T-helper 1 cell treated with Interleukin-12 subunit alpha and Interleukin-12 subunit beta and Interleukin-4 antibody, amounts not matched to agents 30 μg/mL and 1 μg/mL, for 36 hours (primary cell): Measurements from ENCODE around the gene CCNI.

ENCODE experiments used
- H3K27ac Mint-ChIP-seq: one replicate; pipeline ENCODE4 v1.8.0; 2021; ENCODE audit warnings: mild to moderate bottlenecking, mixed read lengths
- H3K27me3 Mint-ChIP-seq: one replicate; pipeline ENCODE4 v1.8.0; 2021; ENCODE audit warnings: low read depth, mixed read lengths
- H3K36me3 Mint-ChIP-seq: one replicate; pipeline ENCODE4 v1.8.0; 2021; ENCODE audit warnings: low read depth, mixed read lengths
- H3K4me1 Mint-ChIP-seq: one replicate; pipeline ENCODE4 v1.8.0; 2021; ENCODE audit warnings: low read depth, mixed read lengths
- H3K4me3 Mint-ChIP-seq: one replicate; pipeline ENCODE4 v1.8.0; 2021; ENCODE audit warnings: mild to moderate bottlenecking, moderate library complexity, mixed read lengths
- H3K9me3 Mint-ChIP-seq: one replicate; pipeline ENCODE4 v1.8.0; 2021; ENCODE audit warnings: mixed read lengths

The CCNI gene, protein sequence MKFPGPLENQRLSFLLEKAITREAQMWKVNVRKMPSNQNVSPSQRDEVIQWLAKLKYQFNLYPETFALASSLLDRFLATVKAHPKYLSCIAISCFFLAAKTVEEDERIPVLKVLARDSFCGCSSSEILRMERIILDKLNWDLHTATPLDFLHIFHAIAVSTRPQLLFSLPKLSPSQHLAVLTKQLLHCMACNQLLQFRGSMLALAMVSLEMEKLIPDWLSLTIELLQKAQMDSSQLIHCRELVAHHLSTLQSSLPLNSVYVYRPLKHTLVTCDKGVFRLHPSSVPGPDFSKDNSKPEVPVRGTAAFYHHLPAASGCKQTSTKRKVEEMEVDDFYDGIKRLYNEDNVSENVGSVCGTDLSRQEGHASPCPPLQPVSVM

DNA sequence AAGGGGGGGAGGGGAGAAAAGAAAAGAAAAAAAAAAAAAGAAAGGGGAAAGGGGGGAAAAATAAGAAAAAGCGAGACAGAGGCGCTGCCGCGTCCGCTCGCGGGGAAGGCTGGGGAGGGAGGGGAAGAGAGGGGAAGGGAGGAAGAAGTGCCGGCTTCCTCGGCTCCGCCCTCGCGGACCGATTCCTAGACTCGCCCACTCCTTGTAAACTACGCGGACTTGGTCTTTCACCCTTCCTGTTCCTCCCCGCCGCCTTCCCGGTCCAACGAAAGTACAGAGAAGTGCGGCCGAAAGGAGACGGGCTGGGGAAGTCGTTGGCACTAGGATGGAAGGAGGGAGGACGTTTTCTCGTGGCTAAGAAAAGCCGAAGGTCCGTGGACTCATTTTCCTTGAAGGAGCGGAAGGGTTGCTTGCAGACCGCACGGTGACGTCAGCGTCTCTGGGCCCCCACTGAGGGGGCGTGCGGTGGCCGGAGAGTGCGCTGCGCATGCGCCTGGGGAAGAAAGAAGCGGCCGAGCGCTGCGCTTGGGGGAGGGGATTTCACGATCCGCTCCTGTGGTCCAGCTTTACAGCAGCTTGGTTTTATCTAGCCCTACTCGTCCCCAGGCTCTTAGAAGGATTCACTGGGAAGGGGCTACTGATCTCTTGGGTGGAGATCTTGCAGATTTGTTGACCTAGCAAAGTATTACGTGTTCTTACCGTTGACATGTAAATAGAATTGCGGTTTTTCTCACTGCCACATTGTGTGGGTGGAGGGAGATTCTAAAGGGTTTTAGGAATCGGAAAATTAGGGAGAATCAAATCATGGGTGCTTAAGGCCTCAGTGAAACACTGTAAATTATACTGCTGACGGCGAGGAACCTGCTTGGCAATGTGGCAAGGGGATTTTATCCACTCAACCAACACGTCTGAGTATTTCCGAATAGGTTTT is at the start of gene CCNI:
CCNI (minus strand) TSS at position 121 of the 931 bp plus-strand sequence. CDS start 9,627 bp downstream, outside the sequence.
- H3K36me3 Mint-ChIP-seq, result peaks cover 13% of the 10 kb centered on the region
- peak within 1 kb of the TSS; percentile 100 for H3K27ac Mint-ChIP-seq
- H3K27me3 Mint-ChIP-seq, result peaks cover 4% of the 10 kb centered on the region
- H3K4me3 Mint-ChIP-seq, result peak within 1 kb of the TSS; percentile 97
- H3K9me3 Mint-ChIP-seq, result no peaks in the 10 kb centered on the region
- peaks cover 33% of the 10 kb centered on the region for H3K4me1 Mint-ChIP-seq

GRCh38 chr4:77124576-77124975 is 48.8 kb upstream of the CCNI start:
- H3K4me3 Mint-ChIP-seq, result no peak overlapping the region
- H3K36me3 Mint-ChIP-seq, result no peaks in the 10 kb centered on the region
- H3K27me3 Mint-ChIP-seq, result peaks cover 10% of the 10 kb centered on the region
- H3K27ac Mint-ChIP-seq, result no peak overlapping the region
- no peaks in the 10 kb centered on the region for H3K9me3 Mint-ChIP-seq
- H3K4me1 Mint-ChIP-seq, result no peaks in the 10 kb centered on the region

- H3K27me3 Mint-ChIP-seq, result peaks cover 17% of the 10 kb centered on the region
- H3K4me3 Mint-ChIP-seq, result no peak overlapping the region
- H3K36me3 Mint-ChIP-seq, result no peaks in the 10 kb centered on the region
- H3K9me3 Mint-ChIP-seq, result no peaks in the 10 kb centered on the region
- H3K4me1 Mint-ChIP-seq, result no peaks in the 10 kb centered on the region
- H3K27ac Mint-ChIP-seq, result no peak overlapping the region
These were observed 47.6 kb upstream of the CCNI start for GRCh38 chr4:77123411-77123810.

DNA sequence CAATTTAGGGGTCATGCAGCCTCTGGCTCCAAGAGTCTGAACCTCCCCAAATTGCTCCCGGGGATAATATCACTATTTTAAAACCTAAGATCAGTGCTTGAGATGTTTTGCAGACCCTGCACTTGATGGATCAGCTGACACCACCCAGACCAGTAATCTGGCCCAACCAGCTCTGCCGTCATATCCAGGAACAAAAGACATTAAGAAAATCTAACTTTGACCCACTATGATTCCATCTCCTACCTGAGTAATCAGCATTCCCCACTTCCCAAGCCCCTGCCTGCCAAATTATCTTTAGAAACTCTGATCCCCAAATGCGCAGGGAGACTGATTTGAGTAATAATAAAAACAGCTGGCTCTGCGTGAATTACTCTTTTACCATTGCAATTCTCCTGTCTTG is 46.9 kb upstream of the CCNI start:
- Mint-ChIP-seq H3K36me3 (no peaks in the 10 kb centered on the region), H3K27me3 (peaks cover 19% of the 10 kb centered on the region), H3K4me1 (no peaks in the 10 kb centered on the region), H3K4me3 (no peak overlapping the region), H3K9me3 (no peaks in the 10 kb centered on the region), H3K27ac (peak overlapping the region; percentile 18)

DNA sequence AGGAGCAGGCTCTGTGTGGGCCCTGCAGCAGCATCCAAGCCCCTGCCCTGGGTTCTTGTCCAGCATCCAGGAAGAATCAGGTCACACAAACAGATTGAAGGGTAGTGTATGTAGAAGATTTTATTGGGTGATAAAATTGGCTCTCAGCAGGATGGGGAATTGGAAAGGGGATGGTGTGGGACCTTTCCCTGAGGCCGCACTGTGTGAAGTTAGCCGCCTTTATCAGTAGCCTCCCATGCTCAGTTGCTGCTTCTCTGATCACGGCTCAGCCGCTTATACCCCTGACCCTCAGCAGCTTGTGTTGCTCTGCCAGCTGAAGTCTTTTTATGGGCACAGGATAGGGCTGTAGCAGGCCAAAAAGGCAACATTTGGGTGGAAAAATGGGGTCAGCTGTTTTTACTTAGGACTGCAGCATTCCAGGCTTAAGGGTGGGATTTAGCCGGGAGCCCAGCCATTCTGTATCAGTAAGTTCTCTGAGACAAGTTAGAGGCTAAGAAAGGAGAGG is 46.0 kb upstream of the CCNI start:
- no peaks in the 10 kb centered on the region for H3K9me3 Mint-ChIP-seq
- no peak overlapping the region for H3K4me3 Mint-ChIP-seq
- no peaks in the 10 kb centered on the region for H3K36me3 Mint-ChIP-seq
- H3K4me1 Mint-ChIP-seq, result no peaks in the 10 kb centered on the region
- H3K27ac Mint-ChIP-seq, result no peak overlapping the region
- H3K27me3 Mint-ChIP-seq, result peaks cover 26% of the 10 kb centered on the region

- H3K36me3 Mint-ChIP-seq, result no peaks in the 10 kb centered on the region
- peaks cover 26% of the 10 kb centered on the region for H3K27me3 Mint-ChIP-seq
- H3K9me3 Mint-ChIP-seq, result no peaks in the 10 kb centered on the region
- H3K4me3 Mint-ChIP-seq, result no peak overlapping the region
- no peak overlapping the region for H3K27ac Mint-ChIP-seq
- H3K4me1 Mint-ChIP-seq, result no peaks in the 10 kb centered on the region
These were observed 45.2 kb upstream of the CCNI start for GRCh38 chr4:77120886-77121508.

- H3K9me3 Mint-ChIP-seq, result no peaks in the 10 kb centered on the region
- no peaks in the 10 kb centered on the region for H3K4me1 Mint-ChIP-seq
- H3K36me3 Mint-ChIP-seq, result no peaks in the 10 kb centered on the region
- peaks cover 28% of the 10 kb centered on the region for H3K27me3 Mint-ChIP-seq
- H3K4me3 Mint-ChIP-seq, result no peak overlapping the region
- no peak overlapping the region for H3K27ac Mint-ChIP-seq
These were observed 41.9 kb upstream of the CCNI start for GRCh38 chr4:77117721-77118120.

DNA sequence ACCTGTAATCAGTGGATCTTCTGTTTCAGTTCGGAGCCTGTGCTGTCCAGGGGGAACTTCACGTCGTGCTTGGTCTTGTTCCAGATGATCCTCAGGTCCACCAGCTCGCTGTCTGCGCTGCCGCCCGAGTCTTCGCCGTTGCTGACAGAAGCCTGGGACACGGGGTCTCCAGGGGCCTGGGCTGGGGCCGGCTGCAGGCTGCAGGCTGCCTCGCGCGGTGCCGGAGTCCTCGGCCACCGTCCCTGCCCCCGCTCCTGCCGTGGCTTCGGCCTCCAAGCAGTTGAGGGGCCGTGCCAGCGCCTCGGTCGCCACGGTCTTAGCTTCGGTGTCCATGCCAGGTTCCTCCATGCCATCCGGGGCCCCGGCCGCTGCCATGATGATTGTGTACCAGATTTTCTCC is 37.3 kb upstream of the CCNI start:
- no peaks in the 10 kb centered on the region for H3K36me3 Mint-ChIP-seq
- H3K4me3 Mint-ChIP-seq, result no peak overlapping the region
- no peaks in the 10 kb centered on the region for H3K4me1 Mint-ChIP-seq
- no peak overlapping the region for H3K27ac Mint-ChIP-seq
- no peaks in the 10 kb centered on the region for H3K9me3 Mint-ChIP-seq
- peaks cover 24% of the 10 kb centered on the region for H3K27me3 Mint-ChIP-seq

DNA sequence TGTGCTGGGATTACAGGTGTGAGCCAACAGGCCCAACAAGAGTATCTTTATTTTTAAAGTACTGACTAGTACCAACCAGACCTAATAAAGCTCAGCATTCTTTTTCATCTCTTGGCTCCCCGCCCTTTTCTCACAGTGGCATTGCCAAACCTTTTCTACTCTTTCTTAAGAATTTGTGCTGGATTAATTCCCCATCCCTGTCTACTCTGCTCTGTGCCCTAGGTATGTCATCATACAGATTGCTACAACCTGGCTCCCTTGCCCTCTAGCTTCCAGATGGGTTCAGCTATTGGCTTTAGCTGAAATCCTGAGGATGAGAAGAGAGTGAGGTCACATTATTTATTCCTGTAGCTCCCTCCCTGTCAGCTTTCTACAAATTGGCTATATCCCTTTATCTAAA is 34.9 kb upstream of the CCNI start:
- H3K27me3 Mint-ChIP-seq, result peaks cover 31% of the 10 kb centered on the region
- no peaks in the 10 kb centered on the region for H3K9me3 Mint-ChIP-seq
- H3K4me3 Mint-ChIP-seq, result no peak overlapping the region
- no peaks in the 10 kb centered on the region for H3K4me1 Mint-ChIP-seq
- H3K27ac Mint-ChIP-seq, result no peak overlapping the region
- H3K36me3 Mint-ChIP-seq, result no peaks in the 10 kb centered on the region

DNA sequence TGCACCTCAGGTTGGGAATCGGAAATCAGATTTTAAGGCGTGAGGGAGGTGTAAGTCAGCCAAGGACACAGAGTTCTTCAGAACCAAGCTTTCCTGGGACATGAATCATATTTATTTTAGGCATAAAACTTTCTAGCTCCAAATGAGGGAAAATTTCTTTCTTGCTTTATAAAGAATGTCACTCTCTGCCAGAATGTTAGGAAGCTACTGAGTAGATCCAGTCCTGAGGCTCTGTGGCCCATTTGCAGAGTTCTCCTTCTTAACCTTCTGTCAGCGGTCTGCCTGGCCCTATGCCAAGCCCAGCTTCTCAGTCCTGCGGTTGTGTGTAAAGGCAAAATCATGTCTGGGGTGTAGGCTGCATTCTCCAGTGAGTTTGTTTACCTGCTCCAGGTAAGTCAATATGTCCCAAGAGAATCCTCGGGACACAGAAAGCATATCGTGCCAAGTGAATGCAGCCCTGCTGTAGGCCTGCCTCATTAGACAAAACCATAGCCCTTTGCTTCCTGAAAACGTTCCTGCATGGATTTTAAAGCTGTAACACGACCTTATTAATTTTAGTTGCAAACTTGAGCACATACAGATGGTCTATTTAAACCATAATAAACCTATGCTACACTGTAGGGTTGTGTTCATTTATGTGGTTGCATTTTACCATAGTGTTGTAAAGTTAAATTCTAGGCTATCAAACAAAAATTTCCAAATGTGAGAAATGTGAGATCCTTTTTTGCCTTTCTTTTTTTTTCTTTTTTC is 29.2 kb upstream of the CCNI start:
- peaks cover 30% of the 10 kb centered on the region for H3K27me3 Mint-ChIP-seq
- no peak overlapping the region for H3K4me3 Mint-ChIP-seq
- no peaks in the 10 kb centered on the region for H3K9me3 Mint-ChIP-seq
- no peaks in the 10 kb centered on the region for H3K36me3 Mint-ChIP-seq
- peaks cover 8% of the 10 kb centered on the region for H3K4me1 Mint-ChIP-seq
- no peak overlapping the region for H3K27ac Mint-ChIP-seq

- no peaks in the 10 kb centered on the region for H3K9me3 Mint-ChIP-seq
- no peak overlapping the region for H3K4me3 Mint-ChIP-seq
These were observed 28.6 kb upstream of the CCNI start for GRCh38 chr4:77104388-77104787.

DNA sequence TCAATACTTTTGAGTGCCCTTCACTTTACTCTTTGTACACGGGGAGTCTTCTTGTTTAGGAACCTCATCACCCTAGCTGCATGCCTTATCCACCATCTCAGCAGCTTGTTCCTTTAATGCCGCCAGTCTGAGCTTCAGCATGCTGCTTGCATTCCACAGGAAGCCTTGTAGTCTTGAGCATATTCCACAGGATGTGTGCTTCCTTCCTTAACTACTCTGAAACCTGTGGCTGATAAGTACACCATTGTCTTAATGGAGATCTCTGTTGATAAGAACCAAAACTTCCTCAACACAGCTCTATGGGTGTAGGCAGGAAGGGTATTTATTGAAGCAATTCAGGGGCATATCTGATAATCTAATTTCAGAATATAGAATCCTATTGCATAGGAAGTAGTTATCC is 24.4 kb upstream of the CCNI start:
- peaks cover 2% of the 10 kb centered on the region for H3K27me3 Mint-ChIP-seq
- H3K36me3 Mint-ChIP-seq, result no peaks in the 10 kb centered on the region
- H3K4me1 Mint-ChIP-seq, result peaks cover 13% of the 10 kb centered on the region
- H3K4me3 Mint-ChIP-seq, result no peak overlapping the region
- no peaks in the 10 kb centered on the region for H3K9me3 Mint-ChIP-seq
- H3K27ac Mint-ChIP-seq, result no peak overlapping the region

More at GRCh38 chr4:77104388-77104787, 28.6 kb upstream of the CCNI start:
- Mint-ChIP-seq H3K4me1 (peaks cover 9% of the 10 kb centered on the region), H3K27ac (no peak overlapping the region), H3K27me3 (peaks cover 30% of the 10 kb centered on the region), H3K36me3 (no peaks in the 10 kb centered on the region)

DNA sequence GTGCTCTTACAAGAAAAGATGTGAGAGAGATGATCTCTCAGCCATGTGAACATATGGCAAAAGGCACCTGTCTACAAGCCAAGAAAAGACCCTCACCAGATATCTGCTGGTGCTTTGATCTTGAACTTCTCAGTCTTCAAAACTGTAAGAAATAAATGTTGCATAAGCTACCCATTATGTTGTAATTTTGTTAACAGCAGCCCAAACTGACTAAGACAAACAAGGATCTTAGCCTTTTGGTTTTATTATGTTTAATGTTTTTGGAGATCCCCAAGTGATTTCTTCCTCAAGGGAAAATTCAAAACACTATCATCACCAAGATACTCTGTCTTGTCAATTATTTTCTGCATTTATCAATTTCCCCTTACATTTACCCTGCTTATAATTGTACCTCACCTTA is 21.8 kb upstream of the CCNI start:
- no peaks in the 10 kb centered on the region for H3K9me3 Mint-ChIP-seq

More for the DNA sequence above, 21.8 kb upstream of the CCNI start:
- Mint-ChIP-seq H3K4me3 (no peak overlapping the region), H3K27ac (no peak overlapping the region), H3K36me3 (no peaks in the 10 kb centered on the region), H3K27me3 (no peaks in the 10 kb centered on the region), H3K4me1 (peaks cover 13% of the 10 kb centered on the region)
